ENCODE data around the gene NEDD4L. TPM values are rescaled to one million over a fixed set of nuclear protein-coding genes. Genes with fewer than 3 reads are reported as not detected.

The NEDD4L gene
- total RNA-seq, 6 experiments from 2014 or later: 11.2 to 28.1 (median 15.7) TPM

DNA sequence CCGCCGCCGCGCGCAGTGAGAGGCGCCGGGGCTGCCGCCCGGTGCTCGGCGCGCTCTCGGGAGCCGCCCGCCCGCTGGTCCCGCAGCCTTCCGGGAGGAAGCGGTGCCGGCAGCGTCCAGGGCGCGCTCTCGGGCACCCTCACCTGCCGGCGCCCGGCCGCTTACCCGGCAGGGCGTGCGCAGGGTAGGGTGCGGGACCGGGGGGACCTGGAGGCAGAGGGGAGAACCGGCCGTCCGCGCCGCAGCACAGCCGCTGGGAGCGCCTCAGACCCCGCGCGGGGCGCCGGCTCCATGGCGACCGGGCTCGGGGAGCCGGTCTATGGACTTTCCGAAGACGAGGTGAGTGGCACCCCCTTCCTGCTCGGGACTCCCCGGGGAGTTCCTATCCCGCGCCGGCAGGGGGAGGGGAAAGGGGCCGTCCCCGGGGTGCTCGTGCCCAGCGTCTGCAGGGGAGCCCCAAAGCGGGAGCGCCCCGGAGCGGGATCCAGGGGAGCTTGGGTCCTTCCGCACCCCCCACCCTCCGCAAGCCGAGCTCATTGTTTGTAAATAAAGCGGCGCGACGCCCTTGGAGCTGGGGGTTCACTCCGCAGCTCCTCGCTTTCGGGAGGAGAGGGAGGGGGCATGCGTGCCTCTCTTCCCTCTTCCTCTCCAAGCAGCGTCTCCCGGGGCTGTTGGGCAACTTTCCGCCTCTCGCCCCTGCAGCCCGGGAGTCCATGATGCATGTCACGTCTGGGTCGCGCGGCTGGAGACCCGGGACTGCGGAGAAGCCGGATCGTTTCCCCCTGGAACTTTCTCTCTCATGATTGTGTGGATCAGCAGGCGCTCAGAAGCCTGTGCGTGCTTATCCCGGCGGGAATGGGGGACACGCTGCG is 580 bp downstream of the NEDD4L start:
- no peak for DNase-seq

DNA sequence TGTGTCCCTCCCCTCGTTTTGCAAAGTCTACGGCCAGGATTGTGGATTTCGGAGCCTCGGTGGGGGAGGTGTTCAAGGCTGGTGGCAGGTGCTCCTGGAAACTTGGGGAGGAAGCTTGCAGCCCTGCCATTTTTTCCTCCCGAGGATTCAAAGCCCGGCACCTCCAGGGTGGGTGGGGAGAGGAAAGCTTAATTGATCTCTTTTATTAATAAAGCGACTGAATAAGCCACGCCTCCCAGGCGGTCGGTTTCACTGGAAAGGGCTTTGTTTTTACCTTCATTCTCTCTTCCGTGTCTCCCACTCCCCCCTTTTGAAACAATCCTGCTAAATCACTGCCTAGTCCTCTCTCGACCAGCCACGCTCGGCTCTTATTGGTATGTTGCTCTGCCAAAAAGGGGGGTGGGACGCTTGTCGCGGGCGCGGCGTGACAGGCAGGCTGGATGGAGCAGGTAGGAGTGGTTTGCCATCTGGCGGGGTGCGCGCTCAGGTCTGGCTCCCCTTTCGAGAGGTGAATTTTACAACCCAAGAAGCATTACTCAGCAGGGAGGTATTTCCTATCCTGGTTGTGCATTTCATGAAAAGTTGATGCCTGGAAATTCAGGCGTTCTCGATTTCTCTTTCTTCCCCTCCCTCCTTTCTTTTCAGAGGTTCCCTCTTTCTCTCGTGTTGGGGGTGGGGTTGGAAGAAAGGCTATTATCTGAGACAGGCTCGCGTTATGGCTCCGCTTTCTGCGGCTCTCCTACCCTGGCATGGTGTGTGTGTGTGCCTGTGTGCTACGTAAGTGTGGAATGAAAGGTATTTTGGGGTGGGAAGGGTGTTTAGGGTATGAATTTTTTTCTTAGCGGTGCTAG is 1.4 kb downstream of the NEDD4L start:
- peak overlapping the region; percentile 87 for H3K4me3 Mint-ChIP-seq
- H3K27ac Mint-ChIP-seq: no peak overlapping the region

More for the DNA sequence above, 580 bp downstream of the NEDD4L start:
- H3K27me3 Mint-ChIP-seq (ENCODE audit: insufficient read depth): peaks cover 26% of the 10 kb centered on the region
- H3K4me1 Mint-ChIP-seq (ENCODE audit: low read depth): peaks cover 30% of the 10 kb centered on the region
- TF ChIP-seq, protein P1, sequence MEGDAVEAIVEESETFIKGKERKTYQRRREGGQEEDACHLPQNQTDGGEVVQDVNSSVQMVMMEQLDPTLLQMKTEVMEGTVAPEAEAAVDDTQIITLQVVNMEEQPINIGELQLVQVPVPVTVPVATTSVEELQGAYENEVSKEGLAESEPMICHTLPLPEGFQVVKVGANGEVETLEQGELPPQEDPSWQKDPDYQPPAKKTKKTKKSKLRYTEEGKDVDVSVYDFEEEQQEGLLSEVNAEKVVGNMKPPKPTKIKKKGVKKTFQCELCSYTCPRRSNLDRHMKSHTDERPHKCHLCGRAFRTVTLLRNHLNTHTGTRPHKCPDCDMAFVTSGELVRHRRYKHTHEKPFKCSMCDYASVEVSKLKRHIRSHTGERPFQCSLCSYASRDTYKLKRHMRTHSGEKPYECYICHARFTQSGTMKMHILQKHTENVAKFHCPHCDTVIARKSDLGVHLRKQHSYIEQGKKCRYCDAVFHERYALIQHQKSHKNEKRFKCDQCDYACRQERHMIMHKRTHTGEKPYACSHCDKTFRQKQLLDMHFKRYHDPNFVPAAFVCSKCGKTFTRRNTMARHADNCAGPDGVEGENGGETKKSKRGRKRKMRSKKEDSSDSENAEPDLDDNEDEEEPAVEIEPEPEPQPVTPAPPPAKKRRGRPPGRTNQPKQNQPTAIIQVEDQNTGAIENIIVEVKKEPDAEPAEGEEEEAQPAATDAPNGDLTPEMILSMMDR (IDR thresholded peaks at IDR 0.05): peak; percentile 33
- no peak overlapping the region for H3K27ac Mint-ChIP-seq
- H3K4me3 Mint-ChIP-seq: peak overlapping the region; percentile 87
- H3K36me3 Mint-ChIP-seq (ENCODE audit: low read depth): no peaks in the 10 kb centered on the region
- no peaks in the 10 kb centered on the region for H3K9me3 Mint-ChIP-seq

DNA sequence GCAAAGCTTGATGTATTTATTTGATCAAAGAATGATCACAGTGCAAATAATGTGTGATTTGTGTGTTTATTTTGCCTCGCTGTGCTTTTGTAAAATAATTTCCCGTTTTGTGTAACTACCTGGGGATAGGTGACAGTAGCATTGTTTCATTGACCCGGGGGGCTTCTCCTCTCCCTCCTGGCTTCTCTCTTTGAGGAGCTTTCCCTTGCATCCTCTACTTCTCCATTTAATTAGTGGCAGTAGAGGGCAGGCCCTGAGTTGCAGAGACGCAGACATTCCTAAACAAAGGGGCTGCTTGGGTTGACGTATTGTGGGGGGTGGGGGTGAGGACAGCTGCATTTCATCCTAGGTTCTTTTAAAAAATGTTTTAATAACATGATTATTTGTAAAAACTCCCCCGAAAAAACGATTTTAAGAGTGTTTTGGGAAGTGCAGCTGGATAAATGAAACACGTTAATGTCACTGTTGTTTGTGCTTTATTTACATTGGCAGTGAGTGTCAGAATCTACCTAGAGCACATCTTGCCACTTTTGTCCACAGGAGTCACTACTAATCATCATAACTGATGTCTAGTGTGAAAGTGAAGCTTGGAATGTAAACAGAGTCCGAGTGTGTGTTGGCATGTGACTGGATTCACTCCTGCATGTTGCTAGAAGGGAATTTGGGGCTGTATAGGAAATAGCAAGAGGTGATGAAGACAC is 2.2 kb downstream of the NEDD4L start:
- Mint-ChIP-seq H3K27me3 (ENCODE audit: insufficient read depth) (peaks cover 29% of the 10 kb centered on the region), H3K4me1 (ENCODE audit: low read depth) (peaks cover 30% of the 10 kb centered on the region), H3K4me3 (peak overlapping the region; percentile 87), H3K36me3 (ENCODE audit: low read depth) (no peaks in the 10 kb centered on the region), H3K27ac (no peak overlapping the region), H3K9me3 (no peaks in the 10 kb centered on the region)
- no peak for DNase-seq
- TF ChIP-seq, protein P1 (IDR thresholded peaks at IDR 0.05): no peak

More for the DNA sequence above, 1.4 kb downstream of the NEDD4L start:
- H3K4me1 Mint-ChIP-seq (ENCODE audit: low read depth): peaks cover 30% of the 10 kb centered on the region
- TF ChIP-seq, protein P1 (IDR thresholded peaks at IDR 0.05): no peak
- no peaks in the 10 kb centered on the region for H3K36me3 Mint-ChIP-seq (ENCODE audit: low read depth)
- no peaks in the 10 kb centered on the region for H3K9me3 Mint-ChIP-seq
- no peak for DNase-seq
- peaks cover 26% of the 10 kb centered on the region for H3K27me3 Mint-ChIP-seq (ENCODE audit: insufficient read depth)

- TF ChIP-seq, protein P1 (IDR thresholded peaks at IDR 0.05): no peak
- H3K9me3 Mint-ChIP-seq: no peaks in the 10 kb centered on the region
- H3K27me3 Mint-ChIP-seq (ENCODE audit: insufficient read depth): peaks cover 25% of the 10 kb centered on the region
- H3K36me3 Mint-ChIP-seq (ENCODE audit: low read depth): no peaks in the 10 kb centered on the region
- no peak for DNase-seq
- no peak overlapping the region for H3K4me3 Mint-ChIP-seq
- H3K27ac Mint-ChIP-seq: no peak overlapping the region
- H3K4me1 Mint-ChIP-seq (ENCODE audit: low read depth): peaks cover 30% of the 10 kb centered on the region
Measured at GRCh38 chr18:58046794-58047555, 2.9 kb downstream of the NEDD4L start.

DNA sequence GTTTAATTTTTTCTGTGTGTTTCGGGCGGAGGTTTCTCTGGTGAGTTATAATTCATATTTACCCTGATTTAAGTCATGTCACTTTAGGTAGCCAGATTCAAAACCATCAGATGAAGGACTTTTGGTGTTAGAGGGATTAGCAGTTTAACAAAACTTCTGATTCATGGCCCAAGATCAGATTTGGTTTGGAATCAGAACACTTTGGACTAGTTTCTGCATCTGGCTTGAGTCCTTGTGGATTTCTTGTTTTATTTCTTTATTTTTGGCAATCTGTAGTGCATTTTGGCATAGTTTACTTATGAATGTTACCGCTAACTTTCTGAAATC is 3.5 kb downstream of the NEDD4L start:
- Mint-ChIP-seq H3K36me3 (ENCODE audit: low read depth) (no peaks in the 10 kb centered on the region), H3K4me1 (ENCODE audit: low read depth) (peaks cover 30% of the 10 kb centered on the region), H3K4me3 (no peak overlapping the region), H3K9me3 (no peaks in the 10 kb centered on the region), H3K27me3 (ENCODE audit: insufficient read depth) (peaks cover 20% of the 10 kb centered on the region), H3K27ac (no peak overlapping the region)
- TF ChIP-seq, protein P1 (IDR thresholded peaks at IDR 0.05): no peak
- DNase-seq: no peak
